ENCODE data around the gene MEN1.

Gene MEN1

GRCh38 chr11:64778473-64779298 is 31.7 kb downstream of the MEN1 start, which contains the start of gene SF1:
TSS of gene SF1 (minus strand) at chr11:64778542. CDS start at chr11:64778392, 150 bp downstream.
- DNase-seq = peak; percentile 99

GRCh38 chr11:64778223-64778472 is 32.2 kb downstream of the MEN1 start:
- DNase-seq = no peak

- peak; percentile 58 to 79 for DNase-seq
Measured at GRCh38 chr11:64777449-64778222, 32.7 kb downstream of the MEN1 start.

GRCh38 chr11:64776875-64777274 is 33.5 kb downstream of the MEN1 start:
- DNase-seq = no peak

- no peak for DNase-seq
Measured at GRCh38 chr11:64776425-64776824, 33.9 kb downstream of the MEN1 start.

GRCh38 chr11:64774144-64774543 is 36.2 kb downstream of the MEN1 start:
- no peak for DNase-seq

- DNase-seq = no peak
Measured at GRCh38 chr11:64772303-64773018, 37.9 kb downstream of the MEN1 start.

- no peak for DNase-seq
Measured at GRCh38 chr11:64771861-64772260, 38.5 kb downstream of the MEN1 start.

GRCh38 chr11:64770120-64770519 is 40.2 kb downstream of the MEN1 start:
- DNase-seq = no peak

- DNase-seq = no peak
Measured at GRCh38 chr11:64769283-64769682, 41.1 kb downstream of the MEN1 start.

GRCh38 chr11:64768300-64768694 is 42.1 kb downstream of the MEN1 start:
- DNase-seq = no peak

GRCh38 chr11:64767344-64768299 is 42.7 kb downstream of the MEN1 start:
- DNase-seq = peak; percentile 34 to 66

GRCh38 chr11:64766881-64767280 is 43.5 kb downstream of the MEN1 start:
- no peak for DNase-seq

GRCh38 chr11:64765851-64766665 is 44.3 kb downstream of the MEN1 start:
- no peak for DNase-seq

GRCh38 chr11:64765291-64765850 is 45.0 kb downstream of the MEN1 start:
- DNase-seq = no peak

- no peak for DNase-seq
Measured at GRCh38 chr11:64764753-64765152, 45.6 kb downstream of the MEN1 start.

- DNase-seq = no peak
Measured at GRCh38 chr11:64764040-64764611, 46.2 kb downstream of the MEN1 start.

- DNase-seq = no peak
Measured at GRCh38 chr11:64763526-64764039, 46.8 kb downstream of the MEN1 start.

GRCh38 chr11:64762674-64763525 is 47.5 kb downstream of the MEN1 start:
- DNase-seq = no peak

- no peak for DNase-seq
Measured at GRCh38 chr11:64762277-64762673, 48.1 kb downstream of the MEN1 start.
